Measurements from ENCODE around the gene DMD.

The DMD gene

GRCh38 chrX:31555506-31555905 is 1655.8 kb downstream of the DMD start:
- no peak for DNase-seq

GRCh38 chrX:31551913-31552312 is 1659.4 kb downstream of the DMD start:
- DNase-seq = no peak

GRCh38 chrX:31550158-31550557 is 1661.2 kb downstream of the DMD start:
- no peak for DNase-seq

- no peak for DNase-seq
Measured at GRCh38 chrX:31547816-31548215, 1663.5 kb downstream of the DMD start.

- DNase-seq = no peak
Measured at GRCh38 chrX:31547416-31547815, 1663.9 kb downstream of the DMD start.

GRCh38 chrX:31546126-31546525 is 1665.2 kb downstream of the DMD start:
- DNase-seq = no peak

GRCh38 chrX:31545726-31546125 is 1665.6 kb downstream of the DMD start:
- no peak for DNase-seq

- no peak for DNase-seq
Measured at GRCh38 chrX:31545191-31545590, 1666.2 kb downstream of the DMD start.

GRCh38 chrX:31543634-31544033 is 1667.7 kb downstream of the DMD start:
- DNase-seq = no peak

- no peak for DNase-seq
Measured at GRCh38 chrX:31542566-31542965, 1668.8 kb downstream of the DMD start.

- no peak for DNase-seq
Measured at GRCh38 chrX:31540313-31540712, 1671.0 kb downstream of the DMD start.

- DNase-seq = no peak
Measured at GRCh38 chrX:31527455-31528126, 1683.8 kb downstream of the DMD start.

GRCh38 chrX:31523884-31524536 is 1687.3 kb downstream of the DMD start:
- DNase-seq = no peak

GRCh38 chrX:31522760-31523159 is 1688.6 kb downstream of the DMD start:
- DNase-seq = no peak

GRCh38 chrX:31521941-31522340 is 1689.4 kb downstream of the DMD start:
- no peak for DNase-seq

- DNase-seq = no peak
Measured at GRCh38 chrX:31516527-31516926, 1694.8 kb downstream of the DMD start.

- no peak for DNase-seq
Measured at GRCh38 chrX:31508338-31508737, 1703.0 kb downstream of the DMD start.

GRCh38 chrX:31506928-31507327 is 1704.4 kb downstream of the DMD start:
- no peak for DNase-seq

- no peak for DNase-seq
Measured at GRCh38 chrX:31506360-31506759, 1705.0 kb downstream of the DMD start.

GRCh38 chrX:31500921-31501320 is 1710.4 kb downstream of the DMD start:
- DNase-seq = no peak

GRCh38 chrX:31499109-31499508 is 1712.2 kb downstream of the DMD start:
- DNase-seq = no peak

- DNase-seq = no peak
Measured at GRCh38 chrX:31497086-31497485, 1714.3 kb downstream of the DMD start.

- DNase-seq = no peak
Measured at GRCh38 chrX:31487951-31488350, 1723.4 kb downstream of the DMD start.

- DNase-seq = no peak
Measured at GRCh38 chrX:31483336-31483735, 1728.0 kb downstream of the DMD start.

- DNase-seq = no peak
Measured at GRCh38 chrX:31480696-31481095, 1730.7 kb downstream of the DMD start.
